B cell (primary cell): ENCODE results near the gene CAMSAP2. TPM values are rescaled to one million over a fixed set of nuclear protein-coding genes. Genes with fewer than 3 reads are reported as not detected.

ENCODE experiments used
- ATAC-seq: fragments of 200-7000 bp; cut with Tn5 transposase; one replicate; pipeline ENCODE4 v1.10.0; 2021; ENCODE audit warnings: low read depth, mild to moderate bottlenecking, moderate number of reproducible peaks, moderate library complexity
- CTCF ChIA-PET: fragments of 350-600 bp; sonication (Branson Sonifier 250); formaldehyde crosslinking; loops from one replicate; lab custom pipeline; 2021; ENCODE audit warnings: antibody characterized with exemption, inconsistent platforms; lab: Charles Lee
- POLR2A ChIA-PET: fragments of 350-600 bp; sonication (Branson Sonifier 250); formaldehyde crosslinking; loops from one replicate; lab custom pipeline; 2021; ENCODE audit warnings: antibody characterized with exemption; lab: Charles Lee
- DNase-seq: peaks from one replicate; pipeline ENCODE4 v3.0.0; 2013
- H2AFZ ChIP-seq: 2 replicates; pipeline ENCODE4 v1.6.1; 2012; ENCODE audit warnings: mild to moderate bottlenecking, low read depth, low read length; ENCODE audit not compliant: insufficient read depth, poor library complexity, severe bottlenecking
- H3K27ac ChIP-seq, 2 donors: 1 replicate in 1 of 2; 2 replicates in 1 of 2; pipeline ENCODE4 v1.5.1; 2012 to 2013; ENCODE audit warnings: low read length in 2 of 2, mild to moderate bottlenecking in 2 of 2, moderate library complexity in 1 of 2
- H3K27me3 ChIP-seq, 4 experiments: fragments of 200-600 bp in 1 of 4; sonication (generic) in 1 of 4; replicated peaks in 1 of 4; 1 replicate in 2 of 4; 2 replicates in 2 of 4; pipeline versions ENCODE4 v1.6.1 to v1.7.0; 2013 to 2016; ENCODE audit warnings: low read length in 3 of 4, mild to moderate bottlenecking in 2 of 4, mixed read lengths in 1 of 4, moderate library complexity in 1 of 4; ENCODE audit not compliant: insufficient read depth in 4 of 4, control insufficient read depth in 3 of 4; ENCODE audit errors: control extremely low read depth in 1 of 4
- H3K36me3 ChIP-seq, 2 experiments: replicated peaks in 1 of 2; 1 replicate in 1 of 2; 2 replicates in 1 of 2; pipeline versions ENCODE4 v1.6.1 to v1.7.1; 2013; ENCODE audit warnings: low read length in 1 of 2; ENCODE audit not compliant: insufficient read depth in 2 of 2, control insufficient read depth in 1 of 2; ENCODE audit errors: control extremely low read depth in 1 of 2, extremely low read depth in 1 of 2
- H3K4me1 ChIP-seq, 2 donors: fragments of 200-600 bp in 1 of 2; sonication (generic) in 1 of 2; 1 replicate in 1 of 2; 2 replicates in 1 of 2; pipeline versions ENCODE4 v1.5.1 to v1.6.1; 2013 to 2017; ENCODE audit warnings: low read length in 2 of 2; ENCODE audit not compliant: control insufficient read depth in 2 of 2, insufficient read depth in 2 of 2
- H3K4me2 ChIP-seq: replicated peaks from 2 replicates; pipeline ENCODE3; 2012; ENCODE audit warnings: mild to moderate bottlenecking, low read depth, low read length; ENCODE audit not compliant: poor library complexity, severe bottlenecking
- H3K4me3 ChIP-seq, 5 experiments: fragments of 200-600 bp in 1 of 5; sonication (generic) in 1 of 5; 1 replicate in 3 of 5; 2 replicates in 2 of 5; pipeline versions ENCODE4 v1.5.1 to v1.7.0; 2011 to 2016; ENCODE audit warnings: low read length in 4 of 5, mild to moderate bottlenecking in 4 of 5, low read depth in 2 of 5, control low read depth in 1 of 5, moderate library complexity in 1 of 5; ENCODE audit not compliant: insufficient read depth in 1 of 5; ENCODE audit errors: control extremely low read depth in 1 of 5, extremely low read depth in 1 of 5
- H3K79me2 ChIP-seq: fragments of 200-600 bp; sonication (generic); one replicate; pipeline ENCODE4 v1.6.0; 2016; ENCODE audit warnings: low read length; ENCODE audit not compliant: control insufficient read depth, insufficient read depth
- H3K9ac ChIP-seq: fragments of 200-600 bp; sonication (generic); 2 replicates; pipeline ENCODE4 v1.6.1; 2017; ENCODE audit warnings: mild to moderate bottlenecking, low read length, moderate library complexity
- H3K9me3 ChIP-seq, 3 donors: one replicate each; pipeline versions ENCODE4 v1.6.1 to v1.7.1; 2013; ENCODE audit warnings: low read length in 2 of 3; ENCODE audit not compliant: control insufficient read depth in 2 of 3, insufficient read depth in 1 of 3; ENCODE audit errors: control extremely low read depth in 1 of 3
- H4K20me1 ChIP-seq: 2 replicates; pipeline ENCODE4 v1.6.0; 2012; ENCODE audit warnings: mild to moderate bottlenecking, low read length; ENCODE audit not compliant: insufficient read depth, control insufficient read depth, poor library complexity, severe bottlenecking
- H3K27ac Mint-ChIP-seq: one replicate; pipeline ENCODE4 v1.8.0; 2021; ENCODE audit warnings: mixed read lengths
- H3K27me3 Mint-ChIP-seq: one replicate; pipeline ENCODE4 v1.8.0; 2021; ENCODE audit warnings: mixed read lengths
- H3K4me1 Mint-ChIP-seq: one replicate; pipeline ENCODE4 v1.8.0; 2021; ENCODE audit warnings: mixed read lengths
- H3K4me3 Mint-ChIP-seq: one replicate; pipeline ENCODE4 v1.8.0; 2021; ENCODE audit warnings: mixed read lengths
- H3K9me3 Mint-ChIP-seq: one replicate; pipeline ENCODE4 v1.8.0; 2022; ENCODE audit warnings: mixed read lengths; ENCODE audit not compliant: insufficient read depth
- EZH2 ChIP-seq: IDR thresholded peaks from 2 replicates; pipeline ENCODE4 v1.6.1; 2012; ENCODE audit warnings: borderline replicate concordance, low read depth, mild to moderate bottlenecking, moderate library complexity, low read length; ENCODE audit not compliant: insufficient read depth, poor library complexity, severe bottlenecking
- WGBS: methylation state at CpG from one replicate; pipeline ENCODE4 v1.1.5; 2013; ENCODE audit warnings: missing lambda C conversion rate; ENCODE audit not compliant: insufficient coverage; 5-methylcytosine and 5-hydroxymethylcytosine counted together
- intact Hi-C: fragments of 100-400 bp; cut with micrococcal nuclease; formaldehyde crosslinking; loops from one replicate; pipeline ENCODE4 v1.10.0; 2022
- polyA plus RNA-seq: library from polyadenylated mRNA; depleted of rRNA; stranded (reverse); fragments of >200 nt; gene quantifications from 2 replicates; pipeline ENCODE4 v1.2.3, GENCODE V29; 2012
- total RNA-seq, 2 donors: library from RNA; stranded (reverse); fragments of 120-200 nt in 1 of 2; gene quantifications; 1 replicate in 1 of 2; 2 replicates in 1 of 2; pipeline versions ENCODE4 v1.2.3 to v1.2.4, GENCODE V29; 2013 to 2022
- TF ChIP-seq, protein P1 (sequence below): fragments of 200-600 bp; IDR thresholded peaks from one replicate; pipeline ENCODE4 v1.8.0; 2022; ENCODE audit warnings: antibody characterized with exemption, mild to moderate bottlenecking

The CAMSAP2 gene
- total and polyA plus RNA-seq, 2 donors (not counting 1 experiment from before 2014, with no cell fraction given) = 0.10 to 2.1 TPM

DNA sequence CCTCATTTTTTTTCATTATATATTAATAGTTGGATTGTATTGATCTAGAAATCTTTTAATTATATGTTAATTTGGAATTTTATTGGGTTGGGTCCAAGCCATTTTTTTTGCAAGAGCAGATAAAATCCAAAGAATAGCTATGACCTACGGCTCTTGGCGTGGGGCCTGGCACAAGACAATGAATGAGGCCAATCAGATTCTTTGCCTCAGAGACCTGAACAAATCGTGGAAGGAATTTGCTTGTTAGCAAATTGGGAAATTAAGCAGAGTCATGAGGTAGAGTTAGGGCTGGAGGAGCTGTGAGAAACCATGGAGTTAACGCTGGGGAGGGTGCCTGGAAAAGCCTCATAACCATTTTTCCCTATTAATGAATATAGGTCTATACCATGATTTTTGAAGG is 40.1 kb downstream of the CAMSAP2 start:
- H4K20me1 ChIP-seq = no peaks in the 10 kb centered on the region
- Mint-ChIP-seq H3K27ac (no peak overlapping the region), H3K4me1 (peaks cover 7% of the 10 kb centered on the region), H3K27me3 (no peaks in the 10 kb centered on the region), H3K9me3 (peaks cover under 1% of the 10 kb centered on the region), H3K4me3 (no peak overlapping the region)
- POLR2A ChIA-PET = no interaction called here
- no peak overlapping the region for H3K4me2 ChIP-seq
- no peak overlapping the region for H3K9ac ChIP-seq
- intact Hi-C loops = no loop called here
- peaks cover 0 to 4% of the 10 kb centered on the region in 2 donors for H3K4me1 ChIP-seq
- H3K36me3 ChIP-seq = no peaks in the 10 kb centered on the region
- TF ChIP-seq EZH2 = no peak
- TF ChIP-seq, protein P1, sequence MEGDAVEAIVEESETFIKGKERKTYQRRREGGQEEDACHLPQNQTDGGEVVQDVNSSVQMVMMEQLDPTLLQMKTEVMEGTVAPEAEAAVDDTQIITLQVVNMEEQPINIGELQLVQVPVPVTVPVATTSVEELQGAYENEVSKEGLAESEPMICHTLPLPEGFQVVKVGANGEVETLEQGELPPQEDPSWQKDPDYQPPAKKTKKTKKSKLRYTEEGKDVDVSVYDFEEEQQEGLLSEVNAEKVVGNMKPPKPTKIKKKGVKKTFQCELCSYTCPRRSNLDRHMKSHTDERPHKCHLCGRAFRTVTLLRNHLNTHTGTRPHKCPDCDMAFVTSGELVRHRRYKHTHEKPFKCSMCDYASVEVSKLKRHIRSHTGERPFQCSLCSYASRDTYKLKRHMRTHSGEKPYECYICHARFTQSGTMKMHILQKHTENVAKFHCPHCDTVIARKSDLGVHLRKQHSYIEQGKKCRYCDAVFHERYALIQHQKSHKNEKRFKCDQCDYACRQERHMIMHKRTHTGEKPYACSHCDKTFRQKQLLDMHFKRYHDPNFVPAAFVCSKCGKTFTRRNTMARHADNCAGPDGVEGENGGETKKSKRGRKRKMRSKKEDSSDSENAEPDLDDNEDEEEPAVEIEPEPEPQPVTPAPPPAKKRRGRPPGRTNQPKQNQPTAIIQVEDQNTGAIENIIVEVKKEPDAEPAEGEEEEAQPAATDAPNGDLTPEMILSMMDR = no peak
- CTCF ChIA-PET = no interaction called here
- no peak overlapping the region for H2AFZ ChIP-seq
- no peaks in the 10 kb centered on the region for H3K79me2 ChIP-seq
- whole genome bisulfite sequencing = 93% methylated on average over 3 of the region's 4 CpGs
- ATAC-seq = no peak
- peaks cover 0 to 5% (median 2%) of the 10 kb centered on the region in 3 donors for H3K9me3 ChIP-seq
- no peak for DNase-seq
- no peak overlapping the region for H3K4me3 ChIP-seq
- no peaks in the 10 kb centered on the region for H3K27me3 ChIP-seq
- no peak overlapping the region for H3K27ac ChIP-seq

DNA sequence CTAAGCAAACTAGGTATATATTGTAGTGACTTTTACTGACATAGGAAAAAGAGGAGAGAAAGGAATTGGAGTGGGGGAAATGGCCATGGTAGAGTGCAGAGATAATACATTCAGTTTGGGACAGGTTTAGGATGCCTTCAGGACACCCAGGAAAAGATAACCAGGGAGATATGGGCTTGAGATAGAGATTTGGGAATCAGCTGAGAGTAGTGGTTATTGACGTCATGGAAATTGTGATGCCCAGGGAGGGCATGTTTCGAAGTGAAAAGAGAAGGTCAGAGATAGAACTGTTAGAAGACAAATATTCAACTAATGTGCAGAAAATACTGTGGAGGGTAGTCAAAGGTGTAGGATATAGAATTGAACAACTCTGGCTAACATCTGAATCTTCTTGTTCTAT is 40.6 kb downstream of the CAMSAP2 start:
- POLR2A ChIA-PET = no interaction called here
- Histone ChIP-seq H3K9ac (no peak overlapping the region), H3K9me3 (peaks cover 0 to 5% (median 2%) of the 10 kb centered on the region in 3 donors), H3K4me1 (peaks cover 0 to 4% of the 10 kb centered on the region in 2 donors), H3K79me2 (no peaks in the 10 kb centered on the region), H3K36me3 (no peaks in the 10 kb centered on the region), H3K27me3 (no peaks in the 10 kb centered on the region), H3K4me2 (no peak overlapping the region), H4K20me1 (no peaks in the 10 kb centered on the region), H3K27ac (no peak overlapping the region), H3K4me3 (no peak overlapping the region), H2AFZ (no peak overlapping the region)
- no peak overlapping the region for H3K27ac Mint-ChIP-seq
- H3K4me3 Mint-ChIP-seq = no peak overlapping the region
- intact Hi-C loops = no loop called here
- TF ChIP-seq, protein P1 = no peak
- TF ChIP-seq EZH2 = no peak
- 100% methylated on average over 2 of the region's 2 CpGs for WGBS
- peaks cover 5% of the 10 kb centered on the region for H3K4me1 Mint-ChIP-seq
- peaks cover 2% of the 10 kb centered on the region for H3K9me3 Mint-ChIP-seq
- ATAC-seq (no peak), DNase-seq (no peak)
- CTCF ChIA-PET = interaction anchor here (1.3 kb wide), 1 partner anchor 157 kb away, joined by 3 read pairs; no protein-coding TSS in a partner anchor
- no peaks in the 10 kb centered on the region for H3K27me3 Mint-ChIP-seq
